Heart left ventricle (tissue), 16 donors: Measurements from ENCODE around the gene EXOC3L2. TPM values are rescaled to one million over a fixed set of nuclear protein-coding genes. Genes with fewer than 3 reads are reported as not detected.
A peak's percentile ranks its signal among the peaks of the same experiment; 100 is the strongest.

Experiments used
- ATAC-seq, 4 donors: fragments of 200-7000 bp; cut with Tn5 transposase; one replicate each; pipeline ENCODE4 v1.9.1; 2020 to 2022; ENCODE audit warnings: moderate library complexity in 4 of 4, mild to moderate bottlenecking in 3 of 4, moderate number of reproducible peaks in 1 of 4
- DNase-seq, 5 donors: peaks; one replicate each; pipeline ENCODE4 v3.0.0-alpha.2; 2020
- H3K27ac ChIP-seq, 12 donors: fragments of 200-600 bp; sonication (generic) in 4 of 12; one replicate each; pipeline versions ENCODE4 v1.5.0 to v1.8.0; 2016 to 2022; ENCODE audit warnings: mild to moderate bottlenecking in 2 of 12
- H3K27me3 ChIP-seq, 9 donors: fragments of 200-600 bp; sonication (generic) in 2 of 9; one replicate each; pipeline versions ENCODE4 v1.5.1 to v1.8.0; 2016 to 2022; ENCODE audit warnings: mild to moderate bottlenecking in 3 of 9
- H3K36me3 ChIP-seq, 9 donors: fragments of 200-600 bp; sonication (generic) in 2 of 9; one replicate each; pipeline versions ENCODE4 v1.5.0 to v1.8.0; 2018 to 2022; ENCODE audit warnings: mild to moderate bottlenecking in 2 of 9
- H3K4me1 ChIP-seq, 12 donors: fragments of 200-600 bp; sonication (generic) in 4 of 12; one replicate each; pipeline versions ENCODE4 v1.5.0 to v1.8.0; 2016 to 2022; ENCODE audit warnings: mild to moderate bottlenecking in 3 of 12
- H3K4me3 ChIP-seq, 12 donors: fragments of 200-600 bp; sonication (generic) in 4 of 12; one replicate each; pipeline versions ENCODE4 v1.5.0 to v1.8.0; 2017 to 2022; ENCODE audit warnings: mild to moderate bottlenecking in 9 of 12, moderate library complexity in 4 of 12
- H3K9me3 ChIP-seq, 12 donors: fragments of 200-600 bp; sonication (generic) in 4 of 12; one replicate each; pipeline versions ENCODE4 v1.5.0 to v1.8.0; 2016 to 2022; ENCODE audit warnings: mild to moderate bottlenecking in 1 of 12
- POLR2A ChIP-seq, 2 donors: fragments of 450-650 bp; IDR thresholded peaks; one replicate each; pipeline ENCODE4 v1.6.1; 2017; ENCODE audit warnings: antibody characterized with exemption in 2 of 2, mild to moderate bottlenecking in 2 of 2, moderate library complexity in 2 of 2
- WGBS, 4 donors: extraction: QIAGEN DNeasy Blood & Tissue Kit in 2 of 4; methylation state at CpG; one replicate each; pipeline versions ENCODE4 v1.1.5 to v1.1.7; 2013 to 2018; 5-methylcytosine and 5-hydroxymethylcytosine counted together
- intact Hi-C, 10 donors: fragments of 100-400 bp; cut with DNase I; formaldehyde crosslinking; loops; one replicate each; pipeline versions ENCODE4 v1.11.1 to v1.14.2; 2022
- long read RNA-seq, 3 donors: library from polyadenylated mRNA; unstranded; transcript quantifications; one replicate each; pipeline ENCODE4 v2.0.0, GENCODE V29; 2020 to 2021
- polyA plus RNA-seq, 2 donors: library from polyadenylated mRNA; stranded (reverse); fragments of 200-250 nt; gene quantifications; one replicate each; pipeline ENCODE4 v1.2.3, GENCODE V29; 2013
- total RNA-seq, 9 donors: library from RNA; depleted of rRNA in 2 of 9; stranded (reverse); fragments of >200 nt in 2 of 9; fragmentation: NEBNext Ultra II Directional in 3 of 9; extraction: Animal tissue kit (Norgen Biotek cat#: 25700) in 3 of 9; gene quantifications; one replicate each; pipeline versions ENCODE4 v1.1.0 to v1.2.4, GENCODE V29; 2016 to 2023
- TF ChIP-seq, protein P1 (sequence below), 12 donors: fragments of 200-600 bp; sonication (generic) in 4 of 12; IDR thresholded peaks; one replicate each; pipeline versions ENCODE4 v1.5.0 to v1.8.0; 2018 to 2022; ENCODE audit warnings: antibody characterized with exemption in 12 of 12, mild to moderate bottlenecking in 5 of 12
- donor health status: ischemic (EF 13 %, LVEDD 7.1; RV severe dilation, severe dysfunction).
- donor health status: healthy with polysubstance abuse.
- donor health status: DM: no; HTN: yes; CAD: no.
- donor health status: DM: no; HTN: no; CAD: no.
- donor health status: ischemic (EF 25% LVEDD 6.9; RV normal size, moderate dysfunction).
- donor health status: ischemic (EF 25% LVEDD 5.7; RV mildly dilated, moderate dysfunction).
- donor health status: healthy.
- donor health status: DM: yes; HTN: yes; CAD: no.
- donor health status: ischemic (EF 35%, LVEDD 5.7; RV mildly dilated, moderate dysfunction).
- donor health status: nonischemic (EF 11% LVEDD 7.7; RV severe dilation, severe dysfunction).
- donor health status: DM: yes; HTN: yes; CAD: no.
- donor health status: PGD.
- donor health status: ischemic (EF 29% LVEDD 5.4; RV normal size, mild dysfunction).
- donor health status: nonischemic (EF 23%, LVEDD 6.1; RV moderate dilation, normal function).

The EXOC3L2 gene
- 1 to 10 TPM in 4 of 9 donors, under 1 TPM in 5; 0.32 to 2.5 (median 0.85) TPM for total RNA-seq
- polyA plus RNA-seq = 1 to 10 TPM in 1 of 2 donors, under 1 TPM in 1; 0.88 to 1.3 TPM
- long read RNA-seq, donor 1, partial matches to known transcripts = 1 of 1 reads
- long read RNA-seq, donor 1, other reads (novel, unspliced or antisense) = 0 of 1 reads
- long read RNA-seq, donor 2 = 0 reads
- long read RNA-seq, donor 3, partial matches to known transcripts = 1 of 1 reads
- long read RNA-seq, donor 3, other reads (novel, unspliced or antisense) = 0 of 1 reads

DNA sequence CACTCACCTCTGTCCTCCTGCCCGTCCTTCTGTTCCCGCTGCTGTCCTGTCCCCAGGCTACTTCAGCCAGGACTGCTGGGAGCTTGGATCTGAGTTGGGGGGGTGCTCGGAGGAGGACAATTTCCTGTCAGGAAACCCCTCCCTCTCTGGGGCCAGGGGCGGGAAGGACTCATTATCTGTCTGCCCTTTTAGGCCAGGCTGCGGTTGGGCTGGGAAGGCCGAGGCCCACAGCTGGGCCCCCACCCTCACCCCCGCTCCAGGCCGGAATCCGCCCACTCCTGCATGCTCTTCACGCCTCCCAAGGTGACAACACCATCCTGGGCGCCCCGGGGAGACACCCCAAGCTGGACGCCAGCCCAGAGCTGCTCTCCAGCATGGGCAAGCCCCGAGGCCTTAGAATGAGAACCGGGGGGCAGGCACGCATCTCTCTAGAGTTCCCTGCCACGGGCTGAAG is at the start of gene EXOC3L2:
TSS of gene EXOC3L2 (minus strand) at position 74 of the 454 bp plus-strand sequence. CDS start 6,362 bp downstream, outside the sequence.
- peak; percentile 43 to 71 (median 60) for DNase-seq
- Histone ChIP-seq H3K36me3 (no peaks in the 10 kb centered on the region), H3K27me3 (no peaks in the 10 kb centered on the region), H3K4me3 (peak within 1 kb of the TSS in 9 of 12 donors; percentile 8 to 50 (median 34)), H3K9me3 (no peaks in the 10 kb centered on the region), H3K4me1 (peaks cover 0 to 30% (median 8%) of the 10 kb centered on the region in 12 donors), H3K27ac (peak within 1 kb of the TSS in 10 of 12 donors; percentile 9 to 70 (median 57))
- 36 to 51% (median 40%) methylated on average over 10 to 17 of the region's 17 CpGs for WGBS, 4 donors
- intact Hi-C loops = loop anchor here in 9 of 10 donors (2.0 to 10.0 kb wide), 7 partner anchors 33 to 343 kb away; partner anchors contain the start of gene PPP1R37 (in 1 of the 9)
- TF ChIP-seq POLR2A (IDR thresholded peaks at IDR 0.05) = no peak
- TF ChIP-seq, protein P1, sequence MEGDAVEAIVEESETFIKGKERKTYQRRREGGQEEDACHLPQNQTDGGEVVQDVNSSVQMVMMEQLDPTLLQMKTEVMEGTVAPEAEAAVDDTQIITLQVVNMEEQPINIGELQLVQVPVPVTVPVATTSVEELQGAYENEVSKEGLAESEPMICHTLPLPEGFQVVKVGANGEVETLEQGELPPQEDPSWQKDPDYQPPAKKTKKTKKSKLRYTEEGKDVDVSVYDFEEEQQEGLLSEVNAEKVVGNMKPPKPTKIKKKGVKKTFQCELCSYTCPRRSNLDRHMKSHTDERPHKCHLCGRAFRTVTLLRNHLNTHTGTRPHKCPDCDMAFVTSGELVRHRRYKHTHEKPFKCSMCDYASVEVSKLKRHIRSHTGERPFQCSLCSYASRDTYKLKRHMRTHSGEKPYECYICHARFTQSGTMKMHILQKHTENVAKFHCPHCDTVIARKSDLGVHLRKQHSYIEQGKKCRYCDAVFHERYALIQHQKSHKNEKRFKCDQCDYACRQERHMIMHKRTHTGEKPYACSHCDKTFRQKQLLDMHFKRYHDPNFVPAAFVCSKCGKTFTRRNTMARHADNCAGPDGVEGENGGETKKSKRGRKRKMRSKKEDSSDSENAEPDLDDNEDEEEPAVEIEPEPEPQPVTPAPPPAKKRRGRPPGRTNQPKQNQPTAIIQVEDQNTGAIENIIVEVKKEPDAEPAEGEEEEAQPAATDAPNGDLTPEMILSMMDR (IDR thresholded peaks at IDR 0.05) = no peak
- ATAC-seq = peak; percentile 33 to 82 (median 64)

DNA sequence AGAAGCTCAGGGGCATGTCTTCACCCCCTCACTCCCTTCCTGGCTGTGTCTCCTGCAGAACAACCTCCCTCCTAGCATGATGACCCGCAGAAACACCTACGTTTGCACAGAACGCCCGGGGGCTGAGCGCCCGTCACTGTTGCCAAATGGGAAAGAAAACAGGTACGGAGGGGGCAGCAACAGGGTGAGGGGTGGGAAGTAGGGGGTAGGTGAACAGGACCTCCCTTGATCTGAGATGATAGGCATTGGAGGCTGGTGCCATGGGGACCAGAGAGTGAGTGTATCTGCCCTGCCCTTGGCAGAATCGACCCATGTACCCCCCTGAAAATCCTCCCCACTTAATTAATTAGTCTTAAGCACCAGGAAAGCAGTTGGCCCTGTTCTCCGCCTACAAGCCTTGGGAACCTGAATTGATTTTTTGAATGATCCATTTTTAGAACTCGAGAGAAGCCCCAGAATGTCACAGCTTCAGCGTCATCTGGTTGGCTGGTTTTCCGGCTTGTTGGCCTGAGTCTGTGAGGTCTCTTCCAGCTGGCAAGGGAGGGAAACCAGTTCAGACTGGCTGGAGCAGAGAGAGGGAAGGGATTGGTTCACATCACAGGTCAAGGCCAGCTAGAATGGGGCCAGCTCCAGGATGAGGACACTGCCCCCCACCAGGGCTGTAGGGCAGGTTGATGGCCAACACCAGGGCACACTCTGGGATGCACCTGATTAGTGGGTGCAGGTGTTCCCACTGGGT is 49.3 kb upstream of the EXOC3L2 start:
- Histone ChIP-seq H3K9me3 (peaks cover 0 to 12% (median 2%) of the 10 kb centered on the region in 12 donors), H3K36me3 (peaks cover 0 to 58% (median 32%) of the 10 kb centered on the region in 9 donors), H3K4me3 (no peak overlapping the region), H3K4me1 (peaks cover 0 to 12% (median 1%) of the 10 kb centered on the region in 12 donors), H3K27me3 (no peaks in the 10 kb centered on the region), H3K27ac (peak overlapping the region in 7 of 12 donors; percentile 39 to 75 (median 57))
- ATAC-seq (peak; percentile 89 to 96 (median 90)), DNase-seq (peak in 4 of 5 donors; percentile 67 to 78 (median 73))
- TF ChIP-seq, protein P1 (IDR thresholded peaks at IDR 0.05) = no peak
- no peak for TF ChIP-seq POLR2A (IDR thresholded peaks at IDR 0.05)
- WGBS, 4 donors = 68 to 76% (median 73%) methylated on average over 12 of the region's 12 CpGs
- intact Hi-C loops = no loop called here

DNA sequence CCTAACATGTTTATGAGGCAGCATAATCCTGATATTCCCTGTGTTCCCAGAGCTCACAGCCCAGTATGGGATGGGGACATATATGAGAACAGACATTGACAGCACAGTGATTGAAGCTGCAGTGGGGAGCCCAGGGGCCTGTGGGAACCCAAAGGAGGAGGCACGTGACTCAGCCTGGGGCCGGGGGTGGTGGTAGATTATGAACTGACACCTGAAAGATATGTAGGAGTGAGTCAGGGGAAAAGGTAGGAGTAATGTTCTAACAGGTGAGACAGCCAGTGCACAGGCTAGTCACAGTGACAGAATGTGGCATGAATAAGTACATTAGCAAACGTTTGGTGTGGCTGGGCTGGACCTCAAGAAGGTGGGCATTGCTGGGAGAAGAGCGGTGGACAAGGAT is 48.5 kb upstream of the EXOC3L2 start:
- WGBS, 4 donors = 90 to 93% (median 91%) methylated on average over 4 of the region's 4 CpGs
- Histone ChIP-seq H3K36me3 (peaks cover 0 to 58% (median 30%) of the 10 kb centered on the region in 9 donors), H3K27ac (no peak overlapping the region), H3K9me3 (peaks cover 0 to 12% (median 2%) of the 10 kb centered on the region in 12 donors), H3K4me3 (no peak overlapping the region), H3K4me1 (peaks cover 0 to 12% (median 1%) of the 10 kb centered on the region in 12 donors), H3K27me3 (no peaks in the 10 kb centered on the region)
- TF ChIP-seq POLR2A (IDR thresholded peaks at IDR 0.05) = no peak
- TF ChIP-seq, protein P1 (IDR thresholded peaks at IDR 0.05) = no peak
- no peak for DNase-seq
- ATAC-seq = no peak
- intact Hi-C loops = no loop called here

DNA sequence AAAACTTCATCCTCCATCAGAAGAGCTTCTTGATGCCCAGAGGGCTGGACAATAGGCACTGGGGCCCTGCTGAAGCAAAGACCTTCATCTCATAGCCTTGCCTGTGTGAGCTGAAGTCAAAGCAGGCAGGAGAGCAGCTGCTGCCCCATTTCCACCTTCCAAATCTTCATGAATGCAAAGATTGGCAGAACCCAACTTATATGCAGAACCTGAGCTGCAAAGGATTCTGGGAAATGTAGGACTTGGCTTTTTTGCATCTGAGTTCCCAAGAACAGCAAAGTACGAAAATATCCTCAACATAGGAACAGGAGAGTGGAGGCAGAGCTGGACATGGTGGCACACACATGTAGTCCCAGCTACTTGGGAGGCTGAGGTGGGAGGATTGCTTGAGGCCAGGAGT is 46.6 kb upstream of the EXOC3L2 start:
- WGBS, 4 donors = 93 to 100% (median 97%) methylated on average over 1 of the region's 1 CpG

More for the DNA sequence above, 46.6 kb upstream of the EXOC3L2 start:
- ATAC-seq (no peak), DNase-seq (no peak)
- no peak overlapping the region for H3K27ac ChIP-seq
- H3K4me3 ChIP-seq = no peak overlapping the region
- H3K36me3 ChIP-seq = peaks cover 0 to 64% (median 42%) of the 10 kb centered on the region in 9 donors
- intact Hi-C loops = no loop called here
- TF ChIP-seq POLR2A (IDR thresholded peaks at IDR 0.05) = no peak
- TF ChIP-seq, protein P1 (IDR thresholded peaks at IDR 0.05) = no peak
- peaks cover 0 to 12% (median 2%) of the 10 kb centered on the region in 12 donors for H3K9me3 ChIP-seq
- peaks cover 0 to 12% (median 1%) of the 10 kb centered on the region in 12 donors for H3K4me1 ChIP-seq
- no peaks in the 10 kb centered on the region for H3K27me3 ChIP-seq
